A549 (cell line): ENCODE measurements around the gene TM7SF3.
"Not testable (repeated sequence)": the region's sequence is repeated elsewhere in the genome, so short reads cannot be mapped to it uniquely, and the experiment has no call there.

Source experiments
- CEBPB ChIP-seq, 2 experiments: fragments of >200 bp in 1 of 2; sonication (Bioruptor Twin) in 1 of 2; formaldehyde crosslinking in 1 of 2; IDR thresholded peaks; 2 replicates each; pipeline ENCODE4 v1.6.1; 2012 to 2016
- HOXB13 ChIP-seq: fragments of 250-450 bp; sonication (Bioruptor Pico); IDR thresholded peaks from 2 replicates; pipeline ENCODE4 v1.5.0; 2020; ENCODE audit warnings: low read depth, mild to moderate bottlenecking, moderate library complexity
- JUN ChIP-seq, 2 experiments: fragments of >200 bp; sonication (Bioruptor Twin); formaldehyde crosslinking; IDR thresholded peaks; 2 replicates in 1 of 2; 3 replicates in 1 of 2; pipeline ENCODE4 v1.6.1; 2016 to 2017
- JUNB ChIP-seq: fragments of >200 bp; sonication (Bioruptor Twin); formaldehyde crosslinking; IDR thresholded peaks from 2 replicates; pipeline ENCODE4 v1.6.1; 2016
- MYC ChIP-seq: IDR thresholded peaks from 2 replicates; pipeline ENCODE4 v1.6.1; 2012; ENCODE audit warnings: mild to moderate bottlenecking, inconsistent platforms, low read length, improper control_type of control experiment, borderline replicate concordance
- POLR2A ChIP-seq: IDR thresholded peaks from 2 replicates; pipeline ENCODE4 v1.6.1; 2012; ENCODE audit warnings: mild to moderate bottlenecking, low read length
- RAD21 ChIP-seq, 2 experiments: fragments of >200 bp in 1 of 2; sonication (Bioruptor Twin) in 1 of 2; formaldehyde crosslinking in 1 of 2; IDR thresholded peaks in 1 of 2; conservative IDR thresholded peaks in 1 of 2; 2 replicates in 1 of 2; 3 replicates in 1 of 2; pipeline ENCODE4 v1.6.1; 2012 to 2018; ENCODE audit warnings: inconsistent platforms in 1 of 2
- RCOR1 ChIP-seq: fragments of 150-350 bp; IDR thresholded peaks from 2 replicates; pipeline ENCODE4 v1.6.1; 2014; ENCODE audit warnings: antibody characterized with exemption, low read length, low read depth
- SMC3 ChIP-seq: fragments of >200 bp; sonication (Bioruptor Twin); formaldehyde crosslinking; IDR thresholded peaks from 3 replicates; pipeline ENCODE4 v1.6.1; 2018; ENCODE audit warnings: inconsistent platforms
- TF ChIP-seq, protein P1 (sequence below): fragments of >200 bp; sonication (Bioruptor Twin); formaldehyde crosslinking; IDR thresholded peaks from 3 replicates; pipeline ENCODE4 v1.5.1; 2016
- TF ChIP-seq, protein P2 (sequence below): IDR thresholded peaks from 2 replicates; pipeline ENCODE4 v1.6.1; 2012

DNA sequence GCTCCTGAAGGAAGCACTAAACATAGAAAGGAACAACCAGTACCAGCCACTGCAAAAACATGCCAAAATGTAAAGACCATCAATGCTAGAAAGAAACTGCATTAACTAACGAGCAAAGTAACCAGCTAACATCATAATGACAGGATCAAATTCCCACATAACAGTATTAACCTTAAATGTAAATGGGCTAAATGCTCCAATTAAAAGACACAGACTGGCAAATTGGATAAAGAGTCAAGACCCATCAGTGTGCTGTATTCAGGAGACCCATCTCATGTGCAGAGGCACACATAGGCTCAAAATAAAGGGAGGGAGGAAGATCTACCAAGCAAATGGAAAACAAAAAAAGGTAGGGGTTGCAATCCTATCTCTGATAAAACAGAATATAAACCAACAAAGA, 27.8 kb upstream of the TM7SF3 start:
- TF ChIP-seq, protein P1, sequence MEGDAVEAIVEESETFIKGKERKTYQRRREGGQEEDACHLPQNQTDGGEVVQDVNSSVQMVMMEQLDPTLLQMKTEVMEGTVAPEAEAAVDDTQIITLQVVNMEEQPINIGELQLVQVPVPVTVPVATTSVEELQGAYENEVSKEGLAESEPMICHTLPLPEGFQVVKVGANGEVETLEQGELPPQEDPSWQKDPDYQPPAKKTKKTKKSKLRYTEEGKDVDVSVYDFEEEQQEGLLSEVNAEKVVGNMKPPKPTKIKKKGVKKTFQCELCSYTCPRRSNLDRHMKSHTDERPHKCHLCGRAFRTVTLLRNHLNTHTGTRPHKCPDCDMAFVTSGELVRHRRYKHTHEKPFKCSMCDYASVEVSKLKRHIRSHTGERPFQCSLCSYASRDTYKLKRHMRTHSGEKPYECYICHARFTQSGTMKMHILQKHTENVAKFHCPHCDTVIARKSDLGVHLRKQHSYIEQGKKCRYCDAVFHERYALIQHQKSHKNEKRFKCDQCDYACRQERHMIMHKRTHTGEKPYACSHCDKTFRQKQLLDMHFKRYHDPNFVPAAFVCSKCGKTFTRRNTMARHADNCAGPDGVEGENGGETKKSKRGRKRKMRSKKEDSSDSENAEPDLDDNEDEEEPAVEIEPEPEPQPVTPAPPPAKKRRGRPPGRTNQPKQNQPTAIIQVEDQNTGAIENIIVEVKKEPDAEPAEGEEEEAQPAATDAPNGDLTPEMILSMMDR: not testable (repeated sequence)
- not testable (repeated sequence) for TF ChIP-seq CEBPB (IDR thresholded peaks at IDR 0.05); RAD21 (conservative IDR thresholded peaks at IDR 0.05 in 1 of 2, IDR thresholded peaks at IDR 0.05 in 1 of 2); HOXB13 (CRISPR knock-in tag); SMC3; RCOR1; POLR2A; MYC; JUN (IDR thresholded peaks at IDR 0.05); JUNB
- TF ChIP-seq, protein P2, sequence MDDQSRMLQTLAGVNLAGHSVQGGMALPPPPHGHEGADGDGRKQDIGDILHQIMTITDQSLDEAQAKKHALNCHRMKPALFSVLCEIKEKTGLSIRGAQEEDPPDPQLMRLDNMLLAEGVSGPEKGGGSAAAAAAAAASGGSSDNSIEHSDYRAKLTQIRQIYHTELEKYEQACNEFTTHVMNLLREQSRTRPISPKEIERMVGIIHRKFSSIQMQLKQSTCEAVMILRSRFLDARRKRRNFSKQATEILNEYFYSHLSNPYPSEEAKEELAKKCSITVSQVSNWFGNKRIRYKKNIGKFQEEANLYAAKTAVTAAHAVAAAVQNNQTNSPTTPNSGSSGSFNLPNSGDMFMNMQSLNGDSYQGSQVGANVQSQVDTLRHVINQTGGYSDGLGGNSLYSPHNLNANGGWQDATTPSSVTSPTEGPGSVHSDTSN: not testable (repeated sequence)
